GM12872 (cell line): ENCODE results near the gene PPIL6.

Source experiments
- CTCF ChIP-seq: IDR thresholded peaks from 3 replicates; pipeline ENCODE4 v1.5.1; 2011; ENCODE audit warnings: low read depth, mild to moderate bottlenecking, low read length, moderate library complexity; ENCODE audit not compliant: insufficient read depth

The PPIL6 gene

GRCh38 chr6:109428889-109429477 is 11.4 kb downstream of the PPIL6 start:
- no peak for TF ChIP-seq CTCF

GRCh38 chr6:109424946-109425345 is 15.5 kb downstream of the PPIL6 start:
- no peak for TF ChIP-seq CTCF

- TF ChIP-seq CTCF = no peak
These were observed 19.2 kb downstream of the PPIL6 start for GRCh38 chr6:109421184-109421583.

GRCh38 chr6:109420751-109421150 is 19.7 kb downstream of the PPIL6 start:
- TF ChIP-seq CTCF = no peak

- TF ChIP-seq CTCF = no peak
These were observed 22.8 kb downstream of the PPIL6 start for GRCh38 chr6:109417646-109418045.

- no peak for TF ChIP-seq CTCF
These were observed 29.4 kb downstream of the PPIL6 start for GRCh38 chr6:109411034-109411433.

- TF ChIP-seq CTCF = no peak
These were observed 34.2 kb downstream of the PPIL6 start for GRCh38 chr6:109406196-109406595.

- no peak for TF ChIP-seq CTCF
These were observed 43.4 kb downstream of the PPIL6 start for GRCh38 chr6:109397020-109397419.
